ENCODE data around the gene CYP11A1. TPM values are rescaled to one million over a fixed set of nuclear protein-coding genes. Genes with fewer than 3 reads are reported as not detected.

The CYP11A1 gene
- total RNA-seq, 1 donor from 2014 or later, result 0.43 TPM

GRCh38 chr15:74409225-74409624, 41.8 kb upstream of the CYP11A1 start:
- H2AFZ ChIP-seq (ENCODE audit: low read depth, low read length), result no peak overlapping the region
- peaks cover 38% of the 10 kb centered on the region for H3K79me2 ChIP-seq (ENCODE audit: insufficient read depth, low read length)
- H3K4me1 ChIP-seq (ENCODE audit: insufficient read depth, low read length), result peaks cover 49% of the 10 kb centered on the region
- FAIRE-seq, result no peak
- H3K27ac ChIP-seq (ENCODE audit: low read depth, low read length), result peak overlapping the region; percentile 85
- peaks cover 5% of the 10 kb centered on the region for H3K27me3 Mint-ChIP-seq (ENCODE audit: low read depth, unreplicated experiment)
- no peak overlapping the region for H3K4me2 ChIP-seq (ENCODE audit: low read length)
- no peak overlapping the region for H3K27ac Mint-ChIP-seq (ENCODE audit: unreplicated experiment)
- H3K36me3 Mint-ChIP-seq (ENCODE audit: low read depth, unreplicated experiment), result peaks cover 12% of the 10 kb centered on the region
- TF ChIP-seq CTCF (IDR thresholded peaks at IDR 0.05; ENCODE audit: insufficient read depth, low read depth, low read length) (no peak), EZH2 (IDR thresholded peaks at IDR 0.05; ENCODE audit: insufficient read depth, low read length) (no peak)
- peaks cover 27% of the 10 kb centered on the region for H3K4me1 Mint-ChIP-seq (ENCODE audit: low read depth, unreplicated experiment)
- H3K36me3 ChIP-seq (ENCODE audit: insufficient read depth, low read length), result peaks cover 29% of the 10 kb centered on the region
- no peak for DNase-seq (ENCODE audit: low read depth)
- H3K4me3 ChIP-seq (ENCODE audit: insufficient read depth, low read depth, low read length), result no peak overlapping the region
- no peak overlapping the region for H3K4me3 Mint-ChIP-seq (ENCODE audit: unreplicated experiment)
- H4K20me1 ChIP-seq (ENCODE audit: insufficient read depth, low read length), result peaks cover 15% of the 10 kb centered on the region
- H3K27me3 ChIP-seq (ENCODE audit: insufficient read depth, low read length), result no peaks in the 10 kb centered on the region
- H3K9me3 ChIP-seq (ENCODE audit: insufficient read depth, low read depth, low read length), result no peaks in the 10 kb centered on the region
- H3K9ac ChIP-seq (ENCODE audit: low read length), result no peak overlapping the region
- no peaks in the 10 kb centered on the region for H3K9me3 Mint-ChIP-seq (ENCODE audit: unreplicated experiment)

GRCh38 chr15:74408815-74409214, 41.4 kb upstream of the CYP11A1 start:
- H3K4me1 Mint-ChIP-seq (ENCODE audit: low read depth, unreplicated experiment), result peaks cover 27% of the 10 kb centered on the region
- Histone ChIP-seq H3K4me2 (ENCODE audit: low read length) (peak overlapping the region; percentile 8), H3K36me3 (ENCODE audit: insufficient read depth, low read length) (peaks cover 25% of the 10 kb centered on the region), H3K9me3 (ENCODE audit: insufficient read depth, low read depth, low read length) (no peaks in the 10 kb centered on the region), H3K9ac (ENCODE audit: low read length) (peak overlapping the region; percentile 64), H3K27ac (ENCODE audit: low read depth, low read length) (peak overlapping the region; percentile 85), H3K4me1 (ENCODE audit: insufficient read depth, low read length) (peaks cover 50% of the 10 kb centered on the region), H4K20me1 (ENCODE audit: insufficient read depth, low read length) (peaks cover 11% of the 10 kb centered on the region), H3K27me3 (ENCODE audit: insufficient read depth, low read length) (no peaks in the 10 kb centered on the region), H3K4me3 (ENCODE audit: insufficient read depth, low read depth, low read length) (no peak overlapping the region), H2AFZ (ENCODE audit: low read depth, low read length) (no peak overlapping the region), H3K79me2 (ENCODE audit: insufficient read depth, low read length) (peaks cover 34% of the 10 kb centered on the region)
- DNase-seq (ENCODE audit: low read depth) (no peak), FAIRE-seq (no peak)
- peaks cover 5% of the 10 kb centered on the region for H3K27me3 Mint-ChIP-seq (ENCODE audit: low read depth, unreplicated experiment)
- H3K4me3 Mint-ChIP-seq (ENCODE audit: unreplicated experiment), result no peak overlapping the region
- TF ChIP-seq EZH2 (IDR thresholded peaks at IDR 0.05; ENCODE audit: insufficient read depth, low read length), result no peak
- TF ChIP-seq CTCF (IDR thresholded peaks at IDR 0.05; ENCODE audit: insufficient read depth, low read depth, low read length), result no peak
- H3K27ac Mint-ChIP-seq (ENCODE audit: unreplicated experiment), result no peak overlapping the region
- H3K9me3 Mint-ChIP-seq (ENCODE audit: unreplicated experiment), result no peaks in the 10 kb centered on the region
- H3K36me3 Mint-ChIP-seq (ENCODE audit: low read depth, unreplicated experiment), result peaks cover 9% of the 10 kb centered on the region

- Histone ChIP-seq H3K4me1 (ENCODE audit: insufficient read depth, low read length) (peaks cover 54% of the 10 kb centered on the region), H3K79me2 (ENCODE audit: insufficient read depth, low read length) (peaks cover 30% of the 10 kb centered on the region), H3K4me2 (ENCODE audit: low read length) (peak overlapping the region; percentile 63), H3K9me3 (ENCODE audit: insufficient read depth, low read depth, low read length) (no peaks in the 10 kb centered on the region), H2AFZ (ENCODE audit: low read depth, low read length) (no peak overlapping the region), H3K27me3 (ENCODE audit: insufficient read depth, low read length) (no peaks in the 10 kb centered on the region), H3K9ac (ENCODE audit: low read length) (peak overlapping the region; percentile 64), H3K27ac (ENCODE audit: low read depth, low read length) (peak overlapping the region; percentile 85), H3K36me3 (ENCODE audit: insufficient read depth, low read length) (peaks cover 21% of the 10 kb centered on the region), H3K4me3 (ENCODE audit: insufficient read depth, low read depth, low read length) (no peak overlapping the region), H4K20me1 (ENCODE audit: insufficient read depth, low read length) (peaks cover 8% of the 10 kb centered on the region)
- TF ChIP-seq CTCF (IDR thresholded peaks at IDR 0.05; ENCODE audit: insufficient read depth, low read depth, low read length) (no peak), EZH2 (IDR thresholded peaks at IDR 0.05; ENCODE audit: insufficient read depth, low read length) (no peak)
- Mint-ChIP-seq H3K9me3 (ENCODE audit: unreplicated experiment) (no peaks in the 10 kb centered on the region), H3K27ac (ENCODE audit: unreplicated experiment) (peak overlapping the region; percentile 86), H3K36me3 (ENCODE audit: low read depth, unreplicated experiment) (peaks cover 8% of the 10 kb centered on the region), H3K4me1 (ENCODE audit: low read depth, unreplicated experiment) (peaks cover 30% of the 10 kb centered on the region), H3K27me3 (ENCODE audit: low read depth, unreplicated experiment) (peaks cover 4% of the 10 kb centered on the region), H3K4me3 (ENCODE audit: unreplicated experiment) (no peak overlapping the region)
- DNase-seq (ENCODE audit: low read depth) (no peak), FAIRE-seq (no peak)
These were observed 40.9 kb upstream of the CYP11A1 start for GRCh38 chr15:74408385-74408784.
